Mesenchymal stem cell (in vitro differentiated cells and primary cell): ENCODE measurements around the gene CAMK1D.

Source experiments
- DNase-seq: peaks from one replicate; pipeline ENCODE4 v3.0.0-alpha.2; 2013
- H2AFZ ChIP-seq: one replicate; pipeline ENCODE4 v1.6.1; 2013; ENCODE audit warnings: low read depth, mild to moderate bottlenecking, control low read depth, inconsistent platforms, low read length, moderate library complexity
- H2AK5ac ChIP-seq: 2 replicates; pipeline ENCODE4 v1.6.1; 2013; ENCODE audit warnings: low read length, moderate library complexity, mild to moderate bottlenecking, inconsistent platforms; ENCODE audit not compliant: severe bottlenecking
- H2BK120ac ChIP-seq: one replicate; pipeline ENCODE4 v1.6.1; 2013; ENCODE audit warnings: low read depth, mild to moderate bottlenecking, inconsistent platforms, low read length, moderate library complexity
- H2BK12ac ChIP-seq, 2 experiments: one replicate each; pipeline ENCODE4 v1.6.1; 2013; ENCODE audit warnings: inconsistent platforms in 2 of 2, low read length in 2 of 2, mild to moderate bottlenecking in 2 of 2, moderate library complexity in 2 of 2, control low read depth in 1 of 2
- H2BK15ac ChIP-seq: one replicate; pipeline ENCODE4 v1.6.1; 2013; ENCODE audit warnings: mild to moderate bottlenecking, low read depth, inconsistent platforms; ENCODE audit not compliant: poor library complexity, severe bottlenecking
- H2BK5ac ChIP-seq: 2 replicates; pipeline ENCODE4 v1.6.1; 2013; ENCODE audit warnings: low read depth, mild to moderate bottlenecking, low read length, control low read depth, inconsistent platforms; ENCODE audit not compliant: poor library complexity, severe bottlenecking
- H3K14ac ChIP-seq, 2 experiments: one replicate each; pipeline ENCODE4 v1.6.1; 2013; ENCODE audit warnings: inconsistent platforms in 2 of 2, low read length in 2 of 2, control low read depth in 1 of 2, mild to moderate bottlenecking in 1 of 2, moderate library complexity in 1 of 2
- H3K18ac ChIP-seq, 2 experiments: one replicate each; pipeline ENCODE4 v1.6.1; 2013; ENCODE audit warnings: inconsistent platforms in 2 of 2, low read length in 2 of 2, control low read depth in 1 of 2, low read depth in 1 of 2, mild to moderate bottlenecking in 1 of 2
- H3K23ac ChIP-seq, 2 experiments: one replicate each; pipeline ENCODE4 v1.6.1; 2013; ENCODE audit warnings: inconsistent platforms in 2 of 2, low read length in 2 of 2, mild to moderate bottlenecking in 2 of 2, moderate library complexity in 2 of 2, control low read depth in 1 of 2
- H3K27ac ChIP-seq: 2 replicates; pipeline ENCODE4 v1.5.1; 2013; ENCODE audit warnings: mild to moderate bottlenecking, moderate library complexity, low read length, control low read depth, inconsistent platforms; ENCODE audit not compliant: poor library complexity, severe bottlenecking
- H3K27me3 ChIP-seq, 2 experiments: 2 replicates each; pipeline versions ENCODE4 v1.6.1 to v1.7.0; 2013; ENCODE audit warnings: low read length in 2 of 2, mild to moderate bottlenecking in 2 of 2, moderate library complexity in 2 of 2, control low read depth in 1 of 2, inconsistent platforms in 1 of 2; ENCODE audit not compliant: control insufficient read depth in 1 of 2, insufficient read depth in 1 of 2
- H3K36me3 ChIP-seq, 2 experiments: 2 replicates each; pipeline versions ENCODE4 v1.6.1 to v1.7.0; 2013; ENCODE audit warnings: low read length in 2 of 2, control low read depth in 1 of 2, inconsistent platforms in 1 of 2, low read depth in 1 of 2, mild to moderate bottlenecking in 1 of 2; ENCODE audit not compliant: insufficient read depth in 2 of 2, control insufficient read depth in 1 of 2
- H3K4ac ChIP-seq, 2 experiments: one replicate each; pipeline ENCODE4 v1.6.1; 2013; ENCODE audit warnings: inconsistent platforms in 2 of 2, low read length in 2 of 2, mild to moderate bottlenecking in 2 of 2, moderate library complexity in 2 of 2, control low read depth in 1 of 2, low read depth in 1 of 2
- H3K4me1 ChIP-seq: 2 replicates; pipeline ENCODE4 v1.6.1; 2013; ENCODE audit warnings: low read depth, low read length, control low read depth; ENCODE audit not compliant: control insufficient read depth, insufficient read depth
- H3K4me2 ChIP-seq: 2 replicates; pipeline ENCODE4 v1.6.1; 2013; ENCODE audit warnings: low read length, mild to moderate bottlenecking, inconsistent platforms; ENCODE audit not compliant: poor library complexity, severe bottlenecking
- H3K4me3 ChIP-seq, 2 experiments: 2 replicates each; pipeline versions ENCODE4 v1.5.1 to v1.7.0; 2013; ENCODE audit warnings: low read length in 2 of 2, mild to moderate bottlenecking in 2 of 2, control low read depth in 1 of 2, low read depth in 1 of 2; ENCODE audit not compliant: insufficient read depth in 1 of 2
- H3K79me1 ChIP-seq: replicated peaks from 2 replicates; pipeline ENCODE4 v1.6.1; 2013; ENCODE audit warnings: mild to moderate bottlenecking, control low read depth, low read length, inconsistent platforms; ENCODE audit not compliant: poor library complexity, severe bottlenecking
- H3K9ac ChIP-seq: 2 replicates; pipeline ENCODE4 v1.7.0; 2013; ENCODE audit warnings: mild to moderate bottlenecking, low read length, moderate library complexity
- H3K9me3 ChIP-seq: 2 replicates; pipeline ENCODE4 v1.7.0; 2013; ENCODE audit warnings: mild to moderate bottlenecking, low read length; ENCODE audit not compliant: control insufficient read depth
- H4K8ac ChIP-seq: one replicate; pipeline ENCODE4 v1.6.1; 2013; ENCODE audit warnings: inconsistent platforms, mild to moderate bottlenecking, low read length, moderate library complexity
- H4K91ac ChIP-seq: one replicate; pipeline ENCODE4 v1.6.1; 2013; ENCODE audit warnings: mild to moderate bottlenecking, low read length, inconsistent platforms
- WGBS: methylation state at CpG from one replicate; pipeline ENCODE4 v1.1.7; 2013; ENCODE audit warnings: mixed read lengths; 5-methylcytosine and 5-hydroxymethylcytosine counted together

The CAMK1D gene

DNA sequence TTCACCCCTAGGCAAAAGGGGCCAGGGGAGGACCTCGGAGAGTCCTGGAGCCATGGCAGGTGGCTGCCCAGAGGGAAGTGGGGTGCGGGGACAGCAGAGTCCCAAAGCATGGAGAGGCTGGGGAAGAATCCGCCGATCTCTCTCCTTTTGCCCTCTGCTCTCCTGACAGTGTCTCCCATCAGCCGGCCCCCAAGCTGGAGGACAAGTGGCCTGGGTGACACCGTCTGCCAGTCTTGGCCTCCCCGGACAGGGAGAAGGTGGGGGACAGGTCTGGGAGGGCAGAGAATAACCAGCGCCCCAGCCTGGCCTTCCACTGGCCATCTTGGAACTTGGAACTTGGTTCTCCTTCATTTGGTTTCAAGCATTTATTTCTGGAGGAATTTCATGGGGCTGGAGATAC lies 77.9 kb downstream of the CAMK1D start:
- Histone ChIP-seq H2BK5ac (no peak overlapping the region), H4K8ac (no peak overlapping the region), H2BK15ac (no peak overlapping the region), H3K18ac (no peak overlapping the region), H3K4ac (no peak overlapping the region), H3K36me3 (peaks cover 0 to 8% of the 10 kb centered on the region in 2 experiments), H3K27ac (no peak overlapping the region), H3K9ac (no peak overlapping the region), H2AFZ (no peak overlapping the region), H3K14ac (no peak overlapping the region), H3K23ac (no peak overlapping the region), H2AK5ac (no peak overlapping the region), H3K4me3 (no peak overlapping the region), H3K4me1 (peaks cover 10% of the 10 kb centered on the region), H3K79me1 (peaks cover 56% of the 10 kb centered on the region), H2BK120ac (no peak overlapping the region), H4K91ac (no peak overlapping the region), H2BK12ac (no peak overlapping the region), H3K27me3 (no peaks in the 10 kb centered on the region), H3K4me2 (no peak overlapping the region), H3K9me3 (no peaks in the 10 kb centered on the region)
- 98% methylated on average over 7 of the region's 8 CpGs for WGBS
- no peak for DNase-seq

DNA sequence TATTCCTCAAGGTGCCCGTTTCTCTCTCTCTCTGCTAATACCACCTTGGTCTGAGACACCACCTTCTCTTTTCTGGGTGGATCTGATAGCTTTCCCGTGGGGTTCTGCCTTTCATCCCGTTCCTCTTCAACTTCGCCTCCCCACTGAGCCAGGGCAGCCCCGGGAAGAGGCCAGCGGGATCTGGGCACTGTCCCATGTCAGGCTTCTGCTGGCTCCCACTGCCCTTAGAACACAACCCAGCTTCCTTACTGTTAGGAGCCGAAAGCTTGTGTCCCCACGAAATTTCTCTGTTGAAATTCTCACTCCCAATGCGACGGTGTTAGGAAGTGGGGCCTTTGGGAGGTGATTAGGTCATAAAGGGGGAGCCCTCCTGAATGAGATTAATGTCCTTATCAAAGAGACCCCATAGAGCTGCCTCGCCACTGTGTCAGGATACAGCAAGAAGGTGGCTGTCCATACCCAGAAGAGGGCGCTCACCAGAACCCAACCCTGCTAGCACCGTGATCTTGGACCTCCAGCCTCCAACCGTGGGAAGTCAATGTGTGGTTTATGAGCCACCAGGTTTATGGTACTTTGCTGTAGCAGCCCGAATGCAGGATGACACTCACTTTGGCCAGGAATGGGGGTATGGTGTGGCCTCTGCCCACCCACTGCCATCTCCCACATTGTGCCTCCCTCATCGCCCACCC lies 79.2 kb downstream of the CAMK1D start:
- no peak overlapping the region for H3K4me3 ChIP-seq
- no peak overlapping the region for H3K14ac ChIP-seq
- no peak overlapping the region for H4K91ac ChIP-seq
- H3K27me3 ChIP-seq: no peaks in the 10 kb centered on the region
- H3K27ac ChIP-seq: no peak overlapping the region
- H4K8ac ChIP-seq: no peak overlapping the region
- no peak overlapping the region for H2BK15ac ChIP-seq
- DNase-seq: no peak
- 90% methylated on average over 14 of the region's 16 CpGs for WGBS
- no peak overlapping the region for H3K4me2 ChIP-seq
- H3K4ac ChIP-seq: no peak overlapping the region
- H2AK5ac ChIP-seq: no peak overlapping the region
- H3K4me1 ChIP-seq: peaks cover 14% of the 10 kb centered on the region
- H3K23ac ChIP-seq: no peak overlapping the region
- no peak overlapping the region for H2AFZ ChIP-seq
- H2BK12ac ChIP-seq: no peak overlapping the region
- H3K36me3 ChIP-seq: peaks cover 0 to 11% of the 10 kb centered on the region in 2 experiments
- peaks cover 62% of the 10 kb centered on the region for H3K79me1 ChIP-seq
- no peaks in the 10 kb centered on the region for H3K9me3 ChIP-seq
- H2BK120ac ChIP-seq: no peak overlapping the region
- no peak overlapping the region for H3K18ac ChIP-seq
- H2BK5ac ChIP-seq: no peak overlapping the region
- H3K9ac ChIP-seq: no peak overlapping the region

DNA sequence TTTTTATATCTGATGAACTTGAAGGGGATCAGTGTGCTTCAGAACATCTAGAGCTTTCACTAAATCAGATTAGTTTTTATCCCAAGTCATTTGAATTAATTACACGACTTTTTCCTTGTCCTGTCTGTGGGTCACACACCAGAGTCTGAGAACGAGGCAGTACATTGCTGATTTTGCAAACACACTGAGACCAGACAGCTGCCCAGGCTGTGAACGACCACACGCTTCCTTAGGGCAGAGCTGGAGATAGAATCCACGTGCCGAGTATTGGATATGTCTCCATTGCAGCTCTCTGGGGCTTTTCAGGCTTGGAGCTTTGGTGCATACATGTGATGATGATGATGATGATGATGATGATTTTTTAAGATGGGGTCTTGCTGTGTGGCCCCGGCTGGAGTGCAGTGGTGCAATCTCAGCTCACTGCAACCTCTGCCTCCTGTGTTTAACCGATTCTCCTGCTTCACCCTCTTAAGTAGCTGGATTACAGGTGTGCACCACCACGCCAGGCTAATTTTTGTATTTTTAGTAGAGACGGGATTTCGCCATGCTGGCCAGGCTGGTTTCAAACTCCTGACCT lies 81.1 kb downstream of the CAMK1D start:
- Histone ChIP-seq H3K27me3 (no peaks in the 10 kb centered on the region), H3K4ac (no peak overlapping the region), H2BK120ac (no peak overlapping the region), H2AFZ (no peak overlapping the region), H3K18ac (no peak overlapping the region), H2BK12ac (no peak overlapping the region), H3K4me2 (no peak overlapping the region), H3K9me3 (no peaks in the 10 kb centered on the region), H3K27ac (no peak overlapping the region), H3K14ac (no peak overlapping the region), H3K4me3 (no peak overlapping the region), H3K79me1 (peaks cover 60% of the 10 kb centered on the region), H4K8ac (no peak overlapping the region), H4K91ac (no peak overlapping the region), H3K4me1 (peaks cover 15% of the 10 kb centered on the region), H2BK15ac (no peak overlapping the region), H2BK5ac (no peak overlapping the region), H3K36me3 (peaks cover 0 to 7% of the 10 kb centered on the region in 2 experiments), H3K23ac (no peak overlapping the region), H3K9ac (no peak overlapping the region), H2AK5ac (no peak overlapping the region)
- WGBS: 74% methylated on average over 11 of the region's 11 CpGs
- no peak for DNase-seq

DNA sequence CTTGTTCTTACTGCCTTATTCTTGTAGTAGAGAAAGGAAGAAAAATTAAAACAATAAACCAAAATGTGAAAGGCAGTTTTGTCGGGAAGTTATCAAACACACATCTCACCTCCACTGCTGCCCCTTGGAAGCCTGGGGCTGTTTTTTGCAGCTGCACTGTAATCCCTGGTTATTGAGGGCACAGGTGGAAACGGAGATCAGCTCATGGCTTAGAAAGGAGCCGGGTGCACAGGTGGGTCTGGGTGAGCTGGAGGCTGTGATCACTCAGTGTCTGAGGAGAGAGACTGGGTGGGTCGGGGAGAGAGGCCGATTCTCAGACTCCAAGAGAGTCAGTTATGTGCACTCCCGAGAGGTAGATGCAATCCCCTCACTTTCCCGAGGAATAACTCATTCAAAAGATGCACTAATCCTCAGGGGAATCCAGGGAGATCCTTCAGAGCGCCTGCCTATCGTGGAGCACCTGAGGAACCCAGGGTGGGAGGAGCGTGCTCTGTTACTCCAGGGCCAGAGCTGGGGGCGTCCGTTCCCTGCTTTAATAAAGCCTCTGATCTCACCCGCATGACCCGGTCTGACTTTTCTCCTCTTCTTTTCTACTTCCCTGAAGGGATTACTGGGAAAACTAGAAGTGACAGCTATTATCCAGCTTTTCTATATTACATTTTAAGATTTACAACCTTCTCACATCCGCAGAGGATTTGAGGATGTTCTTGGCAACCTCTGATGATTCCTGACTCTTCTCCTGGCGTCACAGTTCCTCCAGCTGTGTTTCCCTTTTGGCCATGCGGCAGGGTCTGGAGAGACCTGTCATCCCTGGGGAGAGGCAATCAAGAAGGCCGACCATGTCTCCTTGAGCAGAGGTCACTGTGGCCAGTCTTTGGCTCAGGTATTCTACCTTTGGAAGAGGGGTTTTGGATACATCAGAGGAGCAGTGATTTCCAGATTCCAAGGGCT lies 82.1 kb downstream of the CAMK1D start:
- H3K23ac ChIP-seq: no peak overlapping the region
- no peak overlapping the region for H2AFZ ChIP-seq
- H3K9me3 ChIP-seq: no peaks in the 10 kb centered on the region
- no peak for DNase-seq
- peaks cover 0 to 9% of the 10 kb centered on the region in 2 experiments for H3K36me3 ChIP-seq
- WGBS: 89% methylated on average over 12 of the region's 18 CpGs
- no peak overlapping the region for H3K4ac ChIP-seq
- peaks cover 18% of the 10 kb centered on the region for H3K4me1 ChIP-seq
- no peak overlapping the region for H2BK15ac ChIP-seq
- no peak overlapping the region for H3K4me3 ChIP-seq
- H4K91ac ChIP-seq: no peak overlapping the region
- H3K27me3 ChIP-seq: no peaks in the 10 kb centered on the region
- no peak overlapping the region for H3K4me2 ChIP-seq
- no peak overlapping the region for H2AK5ac ChIP-seq
- H3K9ac ChIP-seq: peak overlapping the region; percentile 2
- H4K8ac ChIP-seq: no peak overlapping the region
- H3K79me1 ChIP-seq: peaks cover 65% of the 10 kb centered on the region
- no peak overlapping the region for H3K27ac ChIP-seq
- no peak overlapping the region for H3K14ac ChIP-seq
- no peak overlapping the region for H2BK12ac ChIP-seq
- no peak overlapping the region for H2BK5ac ChIP-seq
- no peak overlapping the region for H3K18ac ChIP-seq
- H2BK120ac ChIP-seq: no peak overlapping the region
